ENCODE results near the gene WARS2. TPM values are rescaled to one million over a fixed set of nuclear protein-coding genes. Genes with fewer than 3 reads are reported as not detected.

The WARS2 gene
- total RNA-seq, 1 donor from 2014 or later = 8.9 TPM

DNA sequence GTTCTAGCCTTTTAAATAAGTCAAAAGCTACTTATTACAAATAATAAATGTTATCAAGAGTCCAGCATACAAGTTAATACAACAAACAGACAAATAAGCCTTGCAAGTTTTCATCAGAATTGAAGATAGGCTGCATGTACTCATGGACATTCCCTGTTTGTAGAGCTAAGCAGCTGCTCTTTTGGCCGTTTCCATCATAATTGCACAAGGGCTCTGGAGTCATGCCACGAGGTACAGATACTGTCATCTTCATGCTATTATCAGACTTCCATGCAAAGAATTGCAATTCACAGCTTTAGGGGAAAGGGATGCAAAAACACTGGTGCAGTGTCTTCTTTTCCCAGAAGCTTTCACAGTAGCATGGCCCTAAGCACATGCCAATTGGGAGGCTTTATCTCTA, 99.5 kb downstream of the WARS2 start:
- ATAC-seq (no peak), DNase-seq (no peak)
- no peaks in the 10 kb centered on the region for H3K4me1 ChIP-seq
- H3K27ac ChIP-seq = no peak overlapping the region
- TF ChIP-seq, protein P1, sequence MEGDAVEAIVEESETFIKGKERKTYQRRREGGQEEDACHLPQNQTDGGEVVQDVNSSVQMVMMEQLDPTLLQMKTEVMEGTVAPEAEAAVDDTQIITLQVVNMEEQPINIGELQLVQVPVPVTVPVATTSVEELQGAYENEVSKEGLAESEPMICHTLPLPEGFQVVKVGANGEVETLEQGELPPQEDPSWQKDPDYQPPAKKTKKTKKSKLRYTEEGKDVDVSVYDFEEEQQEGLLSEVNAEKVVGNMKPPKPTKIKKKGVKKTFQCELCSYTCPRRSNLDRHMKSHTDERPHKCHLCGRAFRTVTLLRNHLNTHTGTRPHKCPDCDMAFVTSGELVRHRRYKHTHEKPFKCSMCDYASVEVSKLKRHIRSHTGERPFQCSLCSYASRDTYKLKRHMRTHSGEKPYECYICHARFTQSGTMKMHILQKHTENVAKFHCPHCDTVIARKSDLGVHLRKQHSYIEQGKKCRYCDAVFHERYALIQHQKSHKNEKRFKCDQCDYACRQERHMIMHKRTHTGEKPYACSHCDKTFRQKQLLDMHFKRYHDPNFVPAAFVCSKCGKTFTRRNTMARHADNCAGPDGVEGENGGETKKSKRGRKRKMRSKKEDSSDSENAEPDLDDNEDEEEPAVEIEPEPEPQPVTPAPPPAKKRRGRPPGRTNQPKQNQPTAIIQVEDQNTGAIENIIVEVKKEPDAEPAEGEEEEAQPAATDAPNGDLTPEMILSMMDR (IDR thresholded peaks at IDR 0.05) = no peak
- intact Hi-C loops (cut with DNase I) = no loop called here
- H3K27me3 ChIP-seq (ENCODE audit: low read depth) = no peaks in the 10 kb centered on the region
- H3K36me3 ChIP-seq = peaks cover 9% of the 10 kb centered on the region
- H3K9me3 ChIP-seq = no peaks in the 10 kb centered on the region
- no peak overlapping the region for H3K4me3 ChIP-seq

DNA sequence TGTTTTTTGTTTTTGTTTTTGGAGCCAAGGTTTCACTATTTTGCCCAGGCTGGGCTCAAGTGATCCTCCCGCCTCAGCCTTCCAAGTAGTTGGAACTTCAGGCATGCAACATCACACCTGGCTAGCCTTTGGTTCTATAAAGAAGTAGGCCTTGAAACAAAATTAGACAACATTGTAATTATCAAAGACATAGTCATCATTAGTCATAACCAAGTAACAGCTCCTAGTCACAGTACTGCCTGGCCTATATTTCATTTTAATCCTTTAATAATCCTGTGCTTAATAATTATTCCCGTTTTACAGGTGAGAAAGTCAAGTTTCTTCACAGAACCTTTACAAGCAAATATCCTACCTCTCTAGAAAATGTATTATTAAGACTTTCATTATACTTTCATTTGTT, 100.0 kb downstream of the WARS2 start:
- ATAC-seq (no peak), DNase-seq (no peak)
- H3K36me3 ChIP-seq = peaks cover 9% of the 10 kb centered on the region
- no peaks in the 10 kb centered on the region for H3K9me3 ChIP-seq
- intact Hi-C loops (cut with DNase I) = no loop called here
- no peaks in the 10 kb centered on the region for H3K4me1 ChIP-seq
- H3K27me3 ChIP-seq (ENCODE audit: low read depth) = no peaks in the 10 kb centered on the region
- TF ChIP-seq, protein P1 (IDR thresholded peaks at IDR 0.05) = no peak
- H3K4me3 ChIP-seq = no peak overlapping the region
- H3K27ac ChIP-seq = no peak overlapping the region

DNA sequence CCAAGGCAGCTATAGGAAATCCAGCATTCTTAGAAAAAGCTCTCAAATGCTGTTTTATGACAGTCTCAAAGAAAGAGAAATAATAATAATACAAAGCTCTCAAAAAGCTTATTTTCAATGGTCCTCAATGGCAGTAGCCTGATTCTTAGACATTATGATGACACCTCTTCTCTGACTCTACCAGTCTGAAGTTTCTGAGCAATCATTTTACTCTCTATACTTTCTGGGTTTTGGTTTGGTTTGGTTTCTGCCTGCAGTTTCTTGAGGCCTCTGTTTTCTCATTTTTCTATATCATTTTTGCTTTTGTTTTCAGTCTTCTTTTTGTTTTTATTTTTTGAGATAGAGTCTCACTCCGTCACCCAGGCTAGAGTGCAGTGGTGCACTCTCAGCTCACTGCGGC, 102.1 kb downstream of the WARS2 start:
- ATAC-seq (no peak), DNase-seq (no peak)
- Histone ChIP-seq H3K27me3 (ENCODE audit: low read depth) (no peaks in the 10 kb centered on the region), H3K4me3 (no peak overlapping the region), H3K36me3 (peaks cover 11% of the 10 kb centered on the region), H3K9me3 (no peaks in the 10 kb centered on the region), H3K4me1 (no peaks in the 10 kb centered on the region), H3K27ac (no peak overlapping the region)
- intact Hi-C loops (cut with DNase I) = no loop called here
- TF ChIP-seq, protein P1 (IDR thresholded peaks at IDR 0.05) = no peak

DNA sequence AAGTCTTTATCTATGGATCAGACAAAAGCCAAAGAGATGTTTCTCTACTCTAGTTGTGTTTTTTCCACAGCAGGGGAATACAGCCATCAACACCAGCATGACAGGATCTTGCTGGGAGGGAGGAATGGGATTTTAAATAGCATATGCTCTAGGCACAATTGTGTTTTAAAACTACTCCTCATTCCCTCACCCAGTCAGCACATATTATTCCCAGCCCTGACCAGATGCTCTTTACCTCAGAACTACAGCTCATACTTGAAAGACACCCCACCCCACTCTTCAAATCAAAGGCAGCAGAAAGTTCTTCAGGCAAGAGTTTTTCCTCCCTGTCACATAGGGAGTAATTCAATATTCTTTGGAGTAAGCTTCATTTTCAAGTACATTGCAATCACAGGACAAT, 106.1 kb downstream of the WARS2 start:
- DNase-seq = no peak
- no peaks in the 10 kb centered on the region for H3K27me3 ChIP-seq (ENCODE audit: low read depth)
- no peaks in the 10 kb centered on the region for H3K9me3 ChIP-seq
- no peak overlapping the region for H3K4me3 ChIP-seq
- H3K4me1 ChIP-seq = no peaks in the 10 kb centered on the region
- TF ChIP-seq, protein P1 (IDR thresholded peaks at IDR 0.05) = no peak
- ATAC-seq = no peak
- H3K36me3 ChIP-seq = peaks cover 22% of the 10 kb centered on the region
- intact Hi-C loops (cut with DNase I) = no loop called here
- H3K27ac ChIP-seq = no peak overlapping the region

DNA sequence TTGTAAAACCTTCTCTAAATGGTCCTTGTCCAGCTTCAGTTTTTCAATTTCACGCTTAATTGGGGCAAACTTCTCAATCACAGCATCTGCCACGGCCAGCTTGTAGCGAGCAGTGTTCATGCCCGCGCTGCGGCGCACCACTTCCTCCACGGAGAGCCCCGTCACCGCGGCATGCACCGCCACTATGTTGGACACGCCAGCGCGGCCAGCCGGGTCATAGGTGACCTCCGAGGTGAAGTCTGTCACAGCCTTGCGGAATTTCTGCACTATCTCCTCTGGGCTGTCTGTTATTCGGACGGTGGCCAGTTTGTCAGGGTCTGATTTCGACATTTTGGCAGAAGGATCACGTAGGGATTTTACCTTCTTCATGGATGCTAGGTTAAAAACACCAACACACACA, 107.5 kb downstream of the WARS2 start:
- intact Hi-C loops (cut with DNase I) = no loop called here
- no peaks in the 10 kb centered on the region for H3K4me1 ChIP-seq
- H3K27me3 ChIP-seq (ENCODE audit: low read depth) = no peaks in the 10 kb centered on the region
- H3K9me3 ChIP-seq = no peaks in the 10 kb centered on the region
- no peak overlapping the region for H3K4me3 ChIP-seq
- peaks cover 22% of the 10 kb centered on the region for H3K36me3 ChIP-seq
- no peak for DNase-seq
- H3K27ac ChIP-seq = no peak overlapping the region
- no peak for ATAC-seq
- TF ChIP-seq, protein P1 (IDR thresholded peaks at IDR 0.05) = no peak

DNA sequence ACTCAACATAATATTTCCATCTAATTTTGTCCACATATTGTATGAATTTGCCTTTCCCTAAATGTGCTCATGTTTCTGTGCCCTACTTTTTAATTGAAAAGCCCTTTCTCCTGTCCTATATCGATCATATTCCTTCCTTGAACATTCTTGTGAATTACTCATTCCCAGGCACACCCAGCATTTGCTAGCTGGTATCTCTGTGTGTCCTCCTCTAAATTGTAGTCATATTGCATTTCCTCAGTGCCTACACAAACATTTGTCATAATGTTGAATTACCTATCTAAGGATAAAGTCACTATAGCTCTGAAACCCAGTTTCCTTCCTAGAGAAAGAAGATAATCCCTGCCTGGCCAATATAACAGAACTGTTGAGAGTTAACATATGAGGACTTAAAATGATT, 112.7 kb downstream of the WARS2 start:
- TF ChIP-seq, protein P1 (IDR thresholded peaks at IDR 0.05) = no peak
- ATAC-seq = no peak
- Histone ChIP-seq H3K4me1 (no peaks in the 10 kb centered on the region), H3K27ac (no peak overlapping the region), H3K27me3 (ENCODE audit: low read depth) (no peaks in the 10 kb centered on the region), H3K36me3 (peaks cover 15% of the 10 kb centered on the region), H3K9me3 (no peaks in the 10 kb centered on the region), H3K4me3 (no peak overlapping the region)
- intact Hi-C loops (cut with DNase I) = no loop called here
- DNase-seq = no peak

All from lower lobe of right lung (tissue), 2 donors.